AG04449 (cell line): ENCODE results near the gene CIBAR2.
"Not testable (repeated sequence)": the region's sequence is repeated elsewhere in the genome, so short reads cannot be mapped to it uniquely, and the experiment has no call there.

ENCODE experiments used
- CTCF ChIA-PET: fragments of 350-600 bp; formaldehyde crosslinking; extraction: SDS; loops from one replicate; lab custom pipeline; 2021; ENCODE audit warnings: antibody characterized with exemption; lab: Yijun Ruan, JAX
- POLR2A ChIA-PET: fragments of 400-600, 350-600 bp; formaldehyde crosslinking; extraction: SDS; loops from one replicate; lab custom pipeline; 2020; ENCODE audit warnings: antibody characterized with exemption, inconsistent platforms; lab: Yijun Ruan, JAX
- DNase-seq: peaks from one replicate; pipeline ENCODE4 v3.0.0-alpha.2; 2010; ENCODE audit warnings: low read depth, low spot score
- H3K4me3 ChIP-seq: 2 replicates; pipeline ENCODE4 v1.5.1; 2011; ENCODE audit warnings: low read depth, mild to moderate bottlenecking, control low read depth, low read length
- CTCF ChIP-seq: IDR thresholded peaks from one replicate; pipeline ENCODE4 v1.5.1; 2011; ENCODE audit warnings: mild to moderate bottlenecking, moderate library complexity, low read length, control low read depth, inconsistent platforms; ENCODE audit not compliant: insufficient read depth; ENCODE audit errors: missing control alignments

Gene CIBAR2

GRCh38 chr16:85126705-85127378 lies 14.6 kb upstream of the CIBAR2 start:
- peak; percentile 3 for TF ChIP-seq CTCF
- no peak for DNase-seq
- H3K4me3 ChIP-seq = no peak overlapping the region
- CTCF ChIA-PET = interaction anchor here (1.0 to 6.4 kb wide), 4 partner anchors 13 to 268 kb away, joined by 3 to 63 read pairs (median 4); partner anchors contain the start of gene CIBAR2
- POLR2A ChIA-PET = no interaction called here

- no peak overlapping the region for H3K4me3 ChIP-seq
- no peak for DNase-seq
- POLR2A ChIA-PET = no interaction called here
- CTCF ChIA-PET = interaction anchor here (1.0 to 6.4 kb wide), 4 partner anchors 13 to 269 kb away, joined by 3 to 63 read pairs (median 4); partner anchors contain the start of gene CIBAR2
- TF ChIP-seq CTCF = no peak
Observed at GRCh38 chr16:85126394-85126704, 14.1 kb upstream of the CIBAR2 start.

GRCh38 chr16:85125570-85126393 lies 13.5 kb upstream of the CIBAR2 start:
- TF ChIP-seq CTCF = no peak
- no peak overlapping the region for H3K4me3 ChIP-seq
- ChIA-PET POLR2A (no interaction called here), CTCF (interaction anchor here (1.0 to 6.4 kb wide), 6 partner anchors 8 to 269 kb away, joined by 3 to 63 read pairs (median 4); partner anchors contain the start of gene CIBAR2)
- DNase-seq = no peak

- no peak for TF ChIP-seq CTCF
- CTCF ChIA-PET = interaction anchor here (0.5 to 6.4 kb wide), 8 partner anchors 9 to 173 kb away, joined by 3 to 63 read pairs (median 3); partner anchors contain the start of gene CIBAR2
- POLR2A ChIA-PET = no interaction called here
- no peak overlapping the region for H3K4me3 ChIP-seq
- no peak for DNase-seq
Observed at GRCh38 chr16:85124636-85125346, 12.5 kb upstream of the CIBAR2 start.

- POLR2A ChIA-PET = no interaction called here
- CTCF ChIA-PET = interaction anchor here (0.9 to 6.4 kb wide), 8 partner anchors 10 to 173 kb away, joined by 3 to 63 read pairs (median 3); partner anchors contain the start of gene CIBAR2
- no peak for DNase-seq
- TF ChIP-seq CTCF = no peak
- H3K4me3 ChIP-seq = no peak overlapping the region
Observed at GRCh38 chr16:85123891-85124635, 11.8 kb upstream of the CIBAR2 start.

- CTCF ChIA-PET = interaction anchor here (0.8 to 6.4 kb wide), 4 partner anchors 10 to 140 kb away, joined by 3 to 63 read pairs (median 5); partner anchors contain the start of gene CIBAR2
- POLR2A ChIA-PET, H3K4me3 ChIP-seq, DNase-seq: not testable (repeated sequence)
Observed at GRCh38 chr16:85123441-85123840, 11.2 kb upstream of the CIBAR2 start.
